Skin of body (tissue), 2 donors: ENCODE measurements around the gene MNX1. TPM values are rescaled to one million over a fixed set of nuclear protein-coding genes. Genes with fewer than 3 reads are reported as not detected.

Source experiments
- DNase-seq: peaks from one replicate; lab custom pipeline; 2025; lab: John Stamatoyannopoulos, UW
- total RNA-seq: library from RNA; depleted of rRNA; stranded (reverse); fragments of >200 nt; gene quantifications from one replicate; pipeline ENCODE4 v1.2.3, GENCODE V29; 2014

Gene MNX1
- total RNA-seq, result not detected

DNA sequence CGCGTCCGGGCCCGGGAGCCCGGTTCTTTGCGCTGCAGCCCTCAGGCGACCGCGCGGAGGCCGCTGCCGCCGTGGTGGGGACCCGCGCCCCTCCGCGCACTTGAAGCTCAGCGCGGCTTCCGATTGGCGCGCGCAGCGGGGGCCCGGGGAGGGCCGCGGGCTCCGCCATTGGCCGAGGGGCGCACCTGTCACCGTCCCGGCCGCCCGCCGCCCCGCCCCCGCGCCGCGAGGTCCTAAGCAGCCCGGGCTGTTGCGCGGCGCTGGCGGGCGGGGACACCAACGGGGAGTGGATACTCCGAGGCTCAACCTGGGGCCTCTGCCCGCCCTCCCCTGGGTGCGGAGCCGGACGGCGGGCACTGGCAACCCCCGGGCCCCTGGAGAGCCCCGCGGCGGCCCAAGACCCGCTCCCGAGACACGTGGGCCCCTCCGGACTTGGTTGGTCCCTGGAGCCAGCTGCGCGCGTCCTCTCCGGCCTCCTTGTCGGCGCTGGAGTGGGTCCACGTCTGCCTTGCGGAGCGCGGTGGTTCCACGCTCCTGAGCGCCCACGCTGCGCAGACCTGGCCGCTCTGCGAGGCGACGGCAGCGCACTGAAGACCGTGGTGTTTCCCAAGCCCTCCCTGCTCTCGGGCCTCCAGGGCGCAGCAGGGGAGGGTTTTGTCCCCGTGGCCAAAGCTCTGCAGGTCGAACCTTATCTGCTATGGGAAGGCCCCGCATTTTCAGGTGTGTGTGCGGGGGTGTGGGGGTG is at the start of gene MNX1:
Gene MNX1, minus strand, starts transcription at position 76 of the 745 bp plus-strand sequence. CDS start 313 bp downstream, outside the sequence.
- DNase-seq, result no peak

DNA sequence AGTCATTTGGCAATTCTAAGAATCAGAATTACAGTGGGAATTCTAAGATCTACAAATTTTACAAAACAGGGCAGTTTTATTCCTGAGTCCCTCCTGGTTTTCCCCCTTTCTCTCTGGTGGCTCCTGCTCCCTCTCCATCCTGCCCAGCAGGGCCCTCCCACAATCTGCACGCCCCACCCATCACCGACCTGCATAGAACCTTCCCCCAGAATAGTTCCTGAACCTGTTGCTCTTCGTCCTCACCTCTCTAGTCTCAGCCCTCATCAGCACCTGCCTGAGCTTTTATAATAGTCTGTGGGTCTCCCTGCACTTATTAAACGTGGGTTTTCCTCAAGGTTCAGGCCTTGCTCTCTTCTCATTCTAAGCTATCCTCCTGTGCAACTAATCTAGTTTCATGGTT is 49.1 kb upstream of the MNX1 start:
- DNase-seq, result no peak

DNA sequence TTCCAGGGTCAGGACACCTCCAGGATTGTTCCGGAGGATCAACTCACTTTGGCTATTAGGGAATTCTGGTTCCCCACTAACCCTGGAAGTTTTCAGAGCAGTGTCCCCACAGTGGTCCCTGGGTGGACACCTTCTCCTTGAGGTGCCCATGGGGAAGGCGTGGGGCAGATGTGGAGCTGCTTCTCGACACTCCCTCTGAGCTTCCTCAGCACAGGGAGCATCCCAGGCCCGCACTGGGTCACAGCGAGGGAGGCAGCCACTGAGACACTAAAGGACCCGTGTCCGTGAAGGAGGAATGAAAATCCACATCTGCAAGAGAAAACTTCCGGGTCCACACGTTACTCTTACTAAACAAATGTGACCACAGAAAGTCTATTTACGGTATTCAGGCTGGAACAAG is 48.2 kb upstream of the MNX1 start:
- no peak for DNase-seq

DNA sequence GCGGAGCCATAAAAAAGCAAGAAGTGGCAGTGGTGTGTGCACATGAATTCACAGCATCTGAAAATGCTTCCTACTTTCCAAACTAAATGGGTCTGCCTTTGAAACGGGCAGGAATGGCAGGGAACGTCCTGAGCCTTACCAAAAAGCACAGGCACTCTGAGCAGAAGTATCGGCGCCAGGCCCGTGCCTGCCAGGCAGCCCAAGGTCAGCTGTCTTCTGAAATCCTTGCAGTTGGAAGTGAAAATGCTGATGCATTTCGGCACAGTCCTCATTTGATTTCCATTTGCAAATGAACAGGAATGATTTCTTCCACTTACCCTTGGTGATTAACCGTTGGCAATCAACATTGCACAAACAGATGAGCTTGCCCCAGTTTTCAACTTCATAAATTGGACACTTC is 47.6 kb upstream of the MNX1 start:
- DNase-seq, result no peak

DNA sequence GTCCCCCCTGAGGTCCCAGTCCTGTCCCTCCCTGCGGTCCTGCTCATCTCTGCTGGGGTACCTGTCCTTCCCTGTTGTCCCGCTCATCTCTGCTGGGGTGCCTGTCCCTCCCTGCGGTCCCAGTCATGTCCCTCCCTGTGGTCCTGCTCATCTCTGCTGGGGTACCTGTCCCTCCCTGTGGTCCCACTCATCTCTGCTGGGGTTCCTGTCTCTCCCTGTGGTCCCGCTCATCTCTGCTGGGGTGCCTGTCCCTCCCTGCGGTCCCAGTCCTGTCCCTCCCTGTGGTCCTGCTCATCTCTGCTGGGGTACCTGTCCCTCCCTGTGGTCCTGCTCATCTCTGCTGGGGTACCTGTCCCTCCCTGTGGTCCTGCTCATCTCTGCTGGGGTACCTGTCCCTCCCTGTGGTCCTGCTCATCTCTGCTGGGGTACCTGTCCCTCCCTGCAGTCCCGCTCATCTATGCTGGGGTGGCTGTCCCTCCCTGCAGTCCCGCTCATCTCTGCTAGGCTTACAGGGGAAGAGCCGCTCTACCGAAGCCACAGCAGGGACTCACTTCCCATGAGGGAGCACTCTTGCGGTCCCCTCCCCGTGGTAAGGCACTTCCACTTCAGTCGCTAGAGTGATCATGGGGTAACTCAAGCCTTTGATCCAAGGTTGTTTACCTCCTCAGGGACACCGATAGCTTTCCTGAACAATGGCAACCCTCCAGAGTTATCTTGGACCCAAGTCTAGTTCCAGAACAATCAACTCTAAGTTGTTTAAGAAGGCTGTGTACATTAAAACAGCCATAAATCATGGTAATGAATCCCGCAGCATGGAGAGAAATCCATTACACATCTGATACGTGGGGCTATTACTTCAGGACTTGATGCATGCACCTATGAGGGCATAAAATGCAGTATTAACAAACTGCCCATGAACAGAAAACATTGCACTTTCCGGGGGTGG is 46.8 kb upstream of the MNX1 start:
- DNase-seq, result no peak

DNA sequence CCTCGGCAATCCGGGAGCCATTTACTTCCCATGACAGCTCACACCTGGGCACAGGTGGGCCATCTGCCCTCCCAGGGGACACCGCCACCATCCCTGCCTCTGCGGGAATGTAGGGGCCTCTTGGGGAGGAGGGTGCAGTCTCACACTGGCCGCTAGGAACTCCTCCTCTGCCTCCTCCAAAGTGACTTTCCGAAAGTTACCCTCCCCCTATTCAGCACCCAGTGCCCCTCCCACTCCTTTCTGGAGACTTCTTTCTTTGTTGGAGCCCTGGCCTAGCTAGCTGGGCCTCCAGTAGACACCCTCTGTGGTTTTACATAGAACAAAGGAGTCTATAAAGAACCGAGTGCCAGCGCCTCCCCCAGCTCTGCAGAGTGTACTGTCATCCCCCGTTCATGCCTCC is 45.8 kb upstream of the MNX1 start:
- no peak for DNase-seq

DNA sequence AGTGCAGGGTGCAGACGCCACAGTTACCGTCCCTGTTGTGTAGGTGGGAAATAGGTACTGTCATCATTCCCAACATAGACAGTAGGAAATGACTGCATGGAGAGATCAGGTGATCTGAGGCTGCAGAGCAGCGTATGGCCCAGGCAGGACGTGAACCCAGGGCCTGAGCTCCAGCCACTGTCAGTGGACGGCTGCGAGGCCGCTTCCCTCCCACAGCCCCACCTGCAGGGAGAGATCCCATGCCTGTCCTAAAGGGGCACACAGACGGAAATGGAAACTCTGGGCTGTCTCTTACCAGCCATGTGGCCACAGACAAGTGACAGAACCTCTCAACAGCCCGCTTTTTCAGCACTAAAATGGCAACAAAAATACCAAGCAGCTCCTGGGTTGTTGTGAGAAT is 44.5 kb upstream of the MNX1 start:
- DNase-seq, result no peak

DNA sequence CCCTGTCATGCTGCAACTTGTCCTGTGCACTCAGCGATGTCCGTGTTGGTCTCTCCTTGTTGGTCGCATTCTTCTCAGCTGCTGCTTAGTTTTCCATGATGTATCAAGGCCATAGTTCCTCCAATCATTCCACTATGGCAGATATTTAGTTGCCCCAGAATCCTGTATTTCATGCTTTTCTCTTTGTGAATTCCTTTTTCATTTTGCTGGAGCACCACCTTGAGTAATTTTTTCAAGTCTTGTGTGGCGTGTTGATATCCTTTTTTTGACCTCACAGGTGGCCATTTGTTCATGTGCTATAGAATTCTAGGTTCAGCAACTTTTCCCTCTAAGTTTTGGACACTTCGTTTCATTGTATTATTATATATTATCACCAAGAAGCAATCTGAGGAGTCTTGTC is 42.7 kb upstream of the MNX1 start:
- no peak for DNase-seq

DNA sequence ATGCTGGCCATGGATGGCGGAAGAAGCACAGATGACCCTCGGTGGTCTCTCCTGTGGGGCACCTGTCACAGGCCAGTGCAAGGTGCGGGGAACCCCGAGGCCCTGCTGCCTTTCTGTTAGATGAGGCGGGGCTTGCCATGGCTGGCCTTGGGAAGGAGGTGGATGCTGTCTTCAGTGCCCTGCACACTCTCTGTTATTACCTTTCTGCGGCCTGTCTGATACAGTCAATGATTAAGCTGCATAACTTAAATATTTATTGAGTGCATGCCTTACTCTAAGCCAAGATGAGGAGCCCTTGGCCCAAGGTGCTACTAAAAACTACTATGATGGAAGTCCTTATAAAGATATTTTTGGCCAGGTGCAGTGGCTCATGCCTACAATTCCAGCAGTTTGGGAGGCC is 36.7 kb upstream of the MNX1 start:
- DNase-seq, result no peak

DNA sequence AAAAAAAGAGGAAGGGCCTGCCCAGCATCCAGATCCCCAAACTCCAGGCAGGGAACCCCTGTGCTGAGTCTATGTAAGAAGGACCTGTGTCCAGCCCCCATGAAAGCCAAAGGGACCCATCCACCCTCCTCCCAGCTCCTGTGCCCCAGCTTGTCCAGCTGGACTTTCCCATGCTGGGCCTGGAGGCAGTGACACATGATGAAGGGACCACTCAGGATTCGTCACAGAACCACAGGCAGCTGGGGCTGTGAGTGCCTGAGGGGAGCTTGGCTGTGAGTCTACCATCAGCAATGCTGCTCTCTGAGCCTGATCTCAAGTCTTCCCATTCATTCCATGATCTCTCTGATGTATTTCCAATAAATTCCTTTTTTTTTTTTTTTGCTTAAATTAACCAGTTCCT is 36.2 kb upstream of the MNX1 start:
- peak; percentile 9 for DNase-seq

DNA sequence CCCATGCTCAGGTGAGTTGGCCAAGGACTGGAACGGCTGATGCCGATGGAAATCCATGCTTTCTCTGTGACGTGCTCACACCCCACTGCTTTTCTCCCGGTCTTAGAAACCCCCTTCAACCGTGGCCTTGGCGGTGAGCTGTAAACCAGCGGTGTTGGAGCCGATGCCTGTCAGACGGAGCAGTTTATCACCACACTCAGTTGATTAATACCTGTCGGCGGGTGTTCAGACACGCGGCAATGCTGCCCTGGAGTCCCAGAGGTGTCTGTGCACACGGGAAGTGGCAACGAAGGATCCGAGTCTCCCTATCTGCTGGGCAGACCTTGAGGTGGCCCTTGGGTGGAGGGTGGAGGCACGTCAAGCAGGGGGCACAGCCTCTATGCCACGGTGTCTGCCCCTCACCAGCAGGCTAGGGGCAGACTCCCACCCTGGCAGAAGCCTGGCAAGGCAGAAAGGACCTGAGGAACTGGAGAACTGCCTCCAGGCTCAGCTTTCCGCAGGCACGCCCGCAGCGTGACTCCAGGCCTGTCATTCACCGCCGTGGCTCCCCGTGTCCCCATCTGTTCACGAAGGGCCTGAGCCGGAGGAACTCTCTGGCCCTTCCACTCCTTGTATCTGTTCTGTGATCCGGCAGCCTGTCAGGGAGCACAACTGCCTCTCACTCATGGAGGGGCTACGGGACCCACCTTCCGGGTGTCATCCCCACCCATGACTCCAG is 34.6 kb upstream of the MNX1 start:
- DNase-seq, result no peak

DNA sequence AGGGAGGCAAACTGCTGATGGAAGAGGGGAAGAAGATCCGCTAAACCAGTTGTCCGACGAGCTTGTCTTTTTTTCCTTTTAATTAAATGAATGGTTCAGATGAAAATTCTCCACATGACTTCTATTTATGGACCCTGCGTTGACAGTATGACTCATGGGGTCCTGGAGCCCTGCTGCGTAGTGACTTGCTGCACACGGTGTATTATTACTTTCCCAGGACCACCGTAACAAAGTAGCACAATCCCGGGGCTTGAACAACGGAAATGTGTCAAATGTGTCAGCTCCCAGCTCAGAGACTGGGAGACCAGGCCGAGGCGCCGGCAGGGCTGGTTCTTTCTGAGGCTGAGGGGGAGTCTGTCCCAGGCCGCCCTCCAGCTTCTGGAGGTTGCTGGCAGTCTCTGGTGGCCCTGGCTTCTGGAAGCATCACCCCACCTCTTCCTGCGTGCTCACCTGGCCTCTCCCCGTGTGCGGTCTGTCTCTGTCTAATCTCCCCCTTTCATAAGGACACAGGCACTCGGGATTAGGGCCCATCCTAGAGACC is 33.8 kb upstream of the MNX1 start:
- peak; percentile 9 for DNase-seq

DNA sequence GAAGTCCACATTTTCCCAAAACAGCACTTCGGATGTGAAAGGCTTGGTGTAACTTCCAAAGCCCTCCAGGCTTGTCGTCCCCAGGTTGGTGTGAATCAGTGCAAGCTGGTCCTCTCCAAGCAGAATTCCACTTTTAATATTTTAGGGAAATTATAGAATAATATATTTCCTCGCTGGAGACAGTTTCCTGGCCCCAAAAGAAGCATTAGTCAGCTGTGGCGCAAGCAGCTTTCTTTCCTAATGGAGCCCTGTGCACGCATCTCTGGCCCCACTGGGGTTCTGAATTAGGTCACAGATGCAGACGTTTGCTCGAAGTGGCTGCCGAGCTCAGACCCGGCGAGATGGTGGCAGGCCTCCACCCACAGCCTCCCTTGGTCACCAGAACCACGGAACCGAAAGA is 33.3 kb upstream of the MNX1 start:
- DNase-seq, result peak; percentile 13

DNA sequence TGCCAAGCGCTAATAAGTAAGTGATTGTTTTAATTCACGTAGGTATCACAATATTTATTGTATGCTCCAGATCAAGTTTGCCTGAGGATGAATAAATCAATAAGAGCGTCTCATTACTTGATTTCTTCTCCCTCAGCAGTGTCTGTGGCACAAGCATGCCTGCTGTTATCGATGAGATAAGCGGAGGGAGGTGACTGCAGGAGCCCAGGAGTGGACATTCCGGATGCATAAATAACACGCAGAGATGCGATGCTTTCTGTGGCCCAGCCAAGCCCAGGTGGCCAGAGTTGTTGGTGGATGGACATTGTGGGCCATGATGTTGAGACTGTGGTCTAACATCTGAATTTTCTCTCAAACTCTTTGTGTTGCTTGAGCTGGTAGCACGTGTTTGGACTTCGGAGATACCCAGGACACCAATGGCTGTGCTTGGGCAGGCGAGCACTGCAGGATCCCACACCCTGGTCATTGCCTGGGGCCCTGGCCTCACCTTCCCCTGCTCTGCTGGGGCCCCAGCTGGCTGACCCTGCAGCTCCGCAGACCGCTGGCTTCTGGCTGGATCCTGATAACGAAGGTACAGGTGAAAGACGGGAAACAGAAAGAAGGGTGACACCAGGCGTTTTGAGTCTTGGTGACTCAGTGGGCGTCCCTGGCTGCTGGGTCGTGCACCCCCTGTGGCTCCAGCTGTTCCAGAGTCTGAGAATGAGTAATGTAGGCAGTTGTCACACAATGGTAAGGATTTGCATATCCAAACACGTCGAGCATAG is 31.2 kb upstream of the MNX1 start:
- no peak for DNase-seq

DNA sequence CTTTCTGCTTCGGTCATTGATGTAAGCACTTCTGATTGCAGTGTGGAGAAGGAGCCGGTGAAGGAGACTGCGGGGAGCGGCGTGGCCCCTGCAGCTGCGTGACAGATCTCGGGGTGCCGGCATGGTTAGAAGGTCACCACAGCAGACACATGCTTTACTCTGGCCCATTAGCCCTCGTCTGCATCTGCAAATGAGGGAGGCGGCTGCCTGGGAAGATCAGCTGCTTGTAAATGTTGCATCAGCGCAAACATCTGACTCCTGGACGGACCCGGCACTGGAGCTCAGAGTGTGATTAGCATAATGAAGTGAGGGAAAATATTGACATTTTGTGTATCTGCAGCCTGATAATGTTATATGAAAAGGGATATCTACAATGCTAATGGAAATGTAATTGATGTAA is 30.5 kb upstream of the MNX1 start:
- no peak for DNase-seq

DNA sequence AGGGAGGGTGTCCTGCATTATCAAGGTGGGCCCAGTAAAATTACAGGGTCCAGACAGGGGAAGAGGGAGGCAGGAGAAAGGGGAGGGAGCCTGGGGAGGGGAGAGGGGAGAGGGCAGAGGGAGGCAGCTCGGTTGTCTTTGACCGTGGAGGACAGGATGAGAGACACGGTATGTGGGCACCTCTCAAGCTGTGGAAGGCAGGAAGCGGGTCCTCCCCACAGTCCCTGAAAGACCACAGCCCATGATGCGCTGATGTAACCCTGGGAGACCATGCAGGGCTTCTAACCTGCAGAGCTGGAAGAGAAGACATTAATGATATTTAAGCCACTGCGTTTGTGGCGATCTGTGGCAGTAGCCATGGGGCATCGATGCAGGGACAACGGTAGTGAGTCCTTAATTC is 27.2 kb upstream of the MNX1 start:
- DNase-seq, result no peak

DNA sequence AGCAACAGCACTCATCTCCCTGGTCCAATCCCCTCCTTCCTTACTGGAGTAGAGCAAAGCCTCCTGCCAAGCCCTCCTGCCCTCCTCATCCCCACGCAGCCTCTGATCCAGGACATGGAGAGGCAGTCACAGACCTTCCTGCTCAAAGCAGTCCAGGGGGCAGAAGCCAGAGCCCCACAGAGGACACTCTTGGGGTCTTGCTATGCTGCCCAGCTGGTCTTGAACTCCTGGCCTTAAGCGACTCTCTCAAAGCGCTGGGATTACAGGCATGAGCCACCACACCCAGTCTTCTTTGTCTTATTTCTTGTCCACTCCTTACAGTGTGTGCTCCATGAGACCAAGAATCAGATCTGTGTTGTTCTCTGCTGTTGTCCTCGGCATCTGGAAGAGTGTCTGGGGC is 26.6 kb upstream of the MNX1 start:
- DNase-seq, result no peak

DNA sequence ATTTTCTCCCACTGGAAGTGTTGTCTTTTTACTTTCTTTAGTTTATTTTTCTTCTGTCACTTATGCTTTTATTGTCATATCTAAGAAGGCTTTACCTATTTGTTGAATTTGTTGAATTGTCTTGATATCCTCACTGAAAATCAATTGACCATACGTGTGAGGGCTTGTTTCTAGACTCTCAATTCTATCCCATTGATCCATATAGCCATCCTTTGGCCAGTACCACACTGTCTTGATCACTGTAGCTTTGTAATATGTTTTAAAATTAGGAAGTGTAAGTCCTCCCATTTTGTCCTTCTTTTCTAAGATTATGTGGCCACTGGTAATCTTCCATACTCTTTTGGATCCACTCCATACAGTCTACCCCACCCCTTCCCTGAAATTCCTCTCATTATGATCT is 25.5 kb upstream of the MNX1 start:
- DNase-seq, result no peak

DNA sequence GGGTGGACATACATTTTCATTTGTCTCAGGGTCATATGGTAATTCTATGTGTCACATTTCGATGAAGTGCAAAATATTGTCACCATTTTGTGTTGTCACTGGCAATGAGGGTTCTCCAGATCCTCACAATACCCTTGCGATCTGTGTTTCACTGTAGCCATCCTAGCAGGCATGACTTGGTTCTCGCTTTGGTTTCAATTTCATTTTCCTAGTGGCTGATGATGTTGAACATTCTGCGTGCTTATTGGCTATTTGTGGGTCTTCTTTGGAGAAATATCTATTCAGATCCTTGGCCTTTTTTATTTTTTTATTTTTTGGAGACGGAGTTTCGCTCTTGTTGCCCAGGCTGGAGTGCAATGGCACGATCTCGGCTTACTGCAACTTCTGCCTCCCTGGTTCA is 24.8 kb upstream of the MNX1 start:
- no peak for DNase-seq

DNA sequence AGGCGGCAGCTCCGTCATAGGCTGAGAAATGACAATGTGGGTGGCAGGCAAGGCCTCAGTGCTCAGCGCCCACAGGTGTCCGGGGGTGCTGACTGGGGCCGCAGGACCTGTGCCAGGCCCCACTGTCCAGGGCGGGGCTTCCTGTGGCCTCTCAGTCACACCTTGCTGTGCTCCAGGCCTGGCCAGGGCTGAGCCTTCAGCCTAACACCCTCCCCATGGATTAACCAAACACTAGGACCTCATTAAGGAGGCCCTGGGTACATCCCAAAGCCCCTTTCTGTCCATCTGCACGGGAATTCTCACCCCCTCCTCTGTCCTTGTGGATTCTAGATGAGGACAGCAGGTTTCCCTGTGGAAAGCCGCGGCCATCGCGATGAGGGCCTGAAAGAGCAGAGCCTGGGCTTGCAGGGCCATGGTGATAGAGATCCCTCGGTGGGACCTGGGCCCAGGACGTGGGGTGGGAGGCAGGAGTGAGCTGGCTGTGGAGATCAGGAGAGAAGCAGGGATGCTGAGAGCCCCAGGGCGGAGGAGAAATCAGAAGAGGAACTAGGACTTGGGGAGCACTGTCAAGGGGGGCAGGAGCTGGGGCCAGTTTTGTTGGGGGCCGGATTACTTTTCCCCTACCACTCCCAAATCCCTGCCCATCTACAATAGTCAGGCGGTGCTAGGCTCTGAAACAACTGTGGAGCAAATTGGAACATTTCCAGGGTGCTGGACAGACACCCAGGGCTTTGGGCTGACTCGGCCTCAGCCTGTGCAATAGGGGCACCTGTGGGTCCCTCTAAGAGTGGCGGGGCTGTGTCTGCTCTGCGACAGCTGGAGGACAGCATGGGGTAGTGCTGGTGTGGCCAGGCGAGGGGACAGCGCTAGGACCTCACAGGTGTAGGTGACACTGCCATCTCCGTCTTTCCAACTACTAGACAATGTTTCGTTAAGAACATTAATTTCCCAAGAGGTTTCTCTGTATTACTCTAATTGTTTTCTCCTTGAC is 23.3 kb upstream of the MNX1 start:
- no peak for DNase-seq
